Measurements from ENCODE around the gene VWF.
A peak's percentile ranks its signal among the peaks of the same experiment; 100 is the strongest.

Gene VWF

GRCh38 chr12:5982106-5982505 is 142.4 kb downstream of the VWF start:
- no peak for DNase-seq (ENCODE audit: low spot score)

GRCh38 chr12:5977556-5977955 is 146.9 kb downstream of the VWF start:
- no peak for DNase-seq (ENCODE audit: low spot score)

GRCh38 chr12:5976711-5977110 is 147.8 kb downstream of the VWF start:
- no peak for DNase-seq (ENCODE audit: low spot score)

GRCh38 chr12:5976196-5976595 is 148.3 kb downstream of the VWF start:
- DNase-seq (ENCODE audit: low spot score) = no peak

- no peak for DNase-seq (ENCODE audit: low spot score)
These were observed 150.9 kb downstream of the VWF start for GRCh38 chr12:5973461-5974115.

- no peak for DNase-seq (ENCODE audit: low spot score)
These were observed 152.1 kb downstream of the VWF start for GRCh38 chr12:5972387-5972786.

GRCh38 chr12:5971194-5971850 is 153.1 kb downstream of the VWF start:
- DNase-seq (ENCODE audit: low spot score) = no peak

GRCh38 chr12:5969974-5970690 is 154.3 kb downstream of the VWF start:
- no peak for DNase-seq (ENCODE audit: low spot score)

- DNase-seq (ENCODE audit: low spot score) = no peak
These were observed 155.1 kb downstream of the VWF start for GRCh38 chr12:5969156-5969973.

GRCh38 chr12:5967645-5968415 is 156.6 kb downstream of the VWF start:
- no peak for DNase-seq (ENCODE audit: low spot score)

- no peak for DNase-seq (ENCODE audit: low spot score)
These were observed 157.9 kb downstream of the VWF start for GRCh38 chr12:5966486-5967095.

GRCh38 chr12:5965950-5966383 is 158.5 kb downstream of the VWF start:
- DNase-seq (ENCODE audit: low spot score) = peak; percentile 68

GRCh38 chr12:5964913-5965900 is 159.3 kb downstream of the VWF start:
- no peak for DNase-seq (ENCODE audit: low spot score)

GRCh38 chr12:5963515-5963914 is 161.0 kb downstream of the VWF start:
- DNase-seq (ENCODE audit: low spot score) = peak; percentile 27

GRCh38 chr12:5960783-5961182 is 163.7 kb downstream of the VWF start:
- no peak for DNase-seq (ENCODE audit: low spot score)

GRCh38 chr12:5956987-5957386 is 167.5 kb downstream of the VWF start:
- no peak for DNase-seq (ENCODE audit: low spot score)

- DNase-seq (ENCODE audit: low spot score) = no peak
These were observed 169.8 kb downstream of the VWF start for GRCh38 chr12:5954661-5955060.

- DNase-seq (ENCODE audit: low spot score) = no peak
These were observed 170.5 kb downstream of the VWF start for GRCh38 chr12:5953835-5954586.

- no peak for DNase-seq (ENCODE audit: low spot score)
These were observed 172.4 kb downstream of the VWF start for GRCh38 chr12:5952031-5952430.
